Neural cell (in vitro differentiated cells): ENCODE results near the gene SLC25A47. TPM values are rescaled to one million over a fixed set of nuclear protein-coding genes. Genes with fewer than 3 reads are reported as not detected.
"Not testable (repeated sequence)": the region's sequence is repeated elsewhere in the genome, so short reads cannot be mapped to it uniquely, and the experiment has no call there.

Source experiments
- H2AFZ ChIP-seq: fragments of 200-600, 300-800 bp; sonication (generic), shearing (Covaris generic); 2 replicates; pipeline ENCODE4 v1.6.0; 2014; ENCODE audit warnings: low read depth, mild to moderate bottlenecking, antibody characterized with exemption, low read length, moderate library complexity
- H3F3A ChIP-seq: fragments of 200-600 bp; shearing (Covaris generic); 2 replicates; pipeline ENCODE4 v1.6.1; 2016; ENCODE audit warnings: mild to moderate bottlenecking, moderate library complexity, mixed read lengths, antibody characterized with exemption, low read length; ENCODE audit not compliant: insufficient read depth, poor library complexity, severe bottlenecking
- H3K27ac ChIP-seq: fragments of 200-600, 300-800 bp; sonication (generic), shearing (Covaris generic); 2 replicates; pipeline ENCODE4 v1.5.1; 2014; ENCODE audit warnings: mild to moderate bottlenecking, low read length, moderate library complexity
- H3K27me3 ChIP-seq: fragments of 300-800, 200-600 bp; sonication (generic), shearing (Covaris generic); 2 replicates; pipeline ENCODE4 v1.6.0; 2014; ENCODE audit warnings: mild to moderate bottlenecking, low read depth, low read length, moderate library complexity; ENCODE audit not compliant: insufficient read depth
- H3K36me3 ChIP-seq: fragments of 300-800, 200-600 bp; sonication (generic), shearing (Covaris generic); 2 replicates; pipeline ENCODE4 v1.5.1; 2014; ENCODE audit warnings: mild to moderate bottlenecking, antibody characterized with exemption, low read length, moderate library complexity; ENCODE audit not compliant: insufficient read depth
- H3K4me2 ChIP-seq: fragments of 300-800, 200-600 bp; sonication (generic), shearing (Covaris generic); 2 replicates; pipeline ENCODE4 v1.6.0; 2014; ENCODE audit warnings: mild to moderate bottlenecking, low read length
- H3K4me3 ChIP-seq: fragments of 300-800, 200-600 bp; sonication (generic), shearing (Covaris generic); 2 replicates; pipeline ENCODE4 v1.5.1; 2014; ENCODE audit warnings: mild to moderate bottlenecking, low read length, moderate library complexity
- H3K79me2 ChIP-seq: fragments of 200-600 bp; shearing (Covaris generic); replicated peaks from 2 replicates; pipeline ENCODE4 v1.6.0; 2014; ENCODE audit warnings: mild to moderate bottlenecking, low read length, moderate library complexity; ENCODE audit not compliant: insufficient read depth
- H3K9ac ChIP-seq: fragments of 300-800, 200-600 bp; sonication (generic), shearing (Covaris generic); 2 replicates; pipeline ENCODE4 v1.6.1; 2016; ENCODE audit warnings: mild to moderate bottlenecking, low read length, mixed read lengths
- H3K9me2 ChIP-seq: fragments of 200-600 bp; shearing (Covaris generic); 2 replicates; pipeline ENCODE4 v1.6.1; 2016; ENCODE audit warnings: mild to moderate bottlenecking, low read length, mixed read lengths; ENCODE audit not compliant: insufficient read depth
- H3K9me3 ChIP-seq: fragments of 200-600, 300-800 bp; sonication (generic), shearing (Covaris generic); 2 replicates; pipeline ENCODE4 v1.6.1; 2016; ENCODE audit warnings: mild to moderate bottlenecking, mixed run types, low read length, moderate library complexity, mixed read lengths
- H4K20me1 ChIP-seq: fragments of 200-600 bp; shearing (Covaris generic); 2 replicates; pipeline ENCODE4 v1.6.1; 2016; ENCODE audit warnings: mild to moderate bottlenecking, mixed run types; ENCODE audit not compliant: insufficient read depth
- CTCF ChIP-seq: fragments of 450-650 bp; IDR thresholded peaks from 2 replicates; pipeline ENCODE4 v1.5.1; 2014; ENCODE audit warnings: antibody characterized with exemption, mild to moderate bottlenecking, moderate library complexity; ENCODE audit not compliant: poor library complexity, severe bottlenecking
- EP300 ChIP-seq: fragments of 450-650 bp; conservative IDR thresholded peaks from 2 replicates; pipeline ENCODE4 v1.6.1; 2014; ENCODE audit warnings: antibody characterized with exemption, mild to moderate bottlenecking, moderate library complexity; ENCODE audit not compliant: poor library complexity, severe bottlenecking
- EZH2 ChIP-seq: fragments of 200-600, 300-800 bp; shearing (Covaris generic), sonication (generic); IDR thresholded peaks from 2 replicates; pipeline ENCODE4 v1.6.1; 2014; ENCODE audit warnings: antibody characterized with exemption, low read length, borderline replicate concordance, mild to moderate bottlenecking; ENCODE audit not compliant: insufficient read depth, poor library complexity, severe bottlenecking
- MXI1 ChIP-seq: fragments of 450-650 bp; conservative IDR thresholded peaks from 2 replicates; pipeline ENCODE4 v1.6.1; 2014; ENCODE audit warnings: antibody characterized with exemption, mild to moderate bottlenecking; ENCODE audit not compliant: poor library complexity, severe bottlenecking
- POLR2AphosphoS5 ChIP-seq: IDR thresholded peaks from 2 replicates; pipeline ENCODE4 v1.6.1; 2012
- RAD21 ChIP-seq: fragments of 450-650 bp; conservative IDR thresholded peaks from 2 replicates; pipeline ENCODE4 v1.6.1; 2014; ENCODE audit warnings: antibody characterized with exemption, mild to moderate bottlenecking, moderate library complexity
- REST ChIP-seq: IDR thresholded peaks from 2 replicates; pipeline ENCODE4 v1.6.1; 2012; ENCODE audit warnings: borderline replicate concordance
- SMC3 ChIP-seq: fragments of 450-650 bp; conservative IDR thresholded peaks from 2 replicates; pipeline ENCODE4 v1.6.1; 2014; ENCODE audit warnings: antibody characterized with exemption, mild to moderate bottlenecking, moderate library complexity; ENCODE audit not compliant: poor library complexity
- TAF1 ChIP-seq: IDR thresholded peaks from 2 replicates; pipeline ENCODE4 v1.6.1; 2012; ENCODE audit warnings: low read depth
- polyA plus RNA-seq: library from polyadenylated mRNA; depleted of rRNA; stranded (reverse); fragments of >200 nt; gene quantifications from 2 replicates; pipeline ENCODE4 v1.2.3, GENCODE V29; 2014

SLC25A47 gene
- polyA plus RNA-seq, 1 donor from 2014 or later, result not detected

GRCh38 chr14:100295376-100296105, 27.6 kb upstream of the SLC25A47 start:
- Histone ChIP-seq H4K20me1 (no peaks in the 10 kb centered on the region), H3K36me3 (peaks cover 8% of the 10 kb centered on the region), H3K9me3 (no peaks in the 10 kb centered on the region), H3K9ac (no peak overlapping the region), H3K79me2 (peaks cover 8% of the 10 kb centered on the region), H3K4me2 (no peak overlapping the region), H3K27ac (no peak overlapping the region), H3K4me3 (no peak overlapping the region), H3K9me2 (no peaks in the 10 kb centered on the region), H3F3A (no peaks in the 10 kb centered on the region), H3K27me3 (no peaks in the 10 kb centered on the region), H2AFZ (no peak overlapping the region)
- no peak for TF ChIP-seq EP300
- no peak for TF ChIP-seq SMC3
- no peak for TF ChIP-seq CTCF
- no peak for TF ChIP-seq EZH2
- no peak for TF ChIP-seq MXI1
- no peak for TF ChIP-seq TAF1
- TF ChIP-seq POLR2AphosphoS5, result no peak
- no peak for TF ChIP-seq RAD21

GRCh38 chr14:100296106-100296651, 27.0 kb upstream of the SLC25A47 start:
- no peaks in the 10 kb centered on the region for H3K27me3 ChIP-seq
- H4K20me1 ChIP-seq, result no peaks in the 10 kb centered on the region
- no peaks in the 10 kb centered on the region for H3K9me2 ChIP-seq
- H3K27ac ChIP-seq, result no peak overlapping the region
- no peaks in the 10 kb centered on the region for H3K9me3 ChIP-seq
- TF ChIP-seq SMC3 (no peak), CTCF (no peak), TAF1 (no peak), POLR2AphosphoS5 (no peak), MXI1 (no peak), REST (no peak), EZH2 (no peak), RAD21 (no peak), EP300 (no peak)
- H2AFZ ChIP-seq, result no peak overlapping the region
- peaks cover 10% of the 10 kb centered on the region for H3K79me2 ChIP-seq
- H3K4me3 ChIP-seq, result no peak overlapping the region
- H3K9ac ChIP-seq, result no peak overlapping the region
- H3K4me2 ChIP-seq, result no peak overlapping the region
- no peaks in the 10 kb centered on the region for H3F3A ChIP-seq
- H3K36me3 ChIP-seq, result peaks cover 7% of the 10 kb centered on the region

- H3K9me2 ChIP-seq, H2AFZ ChIP-seq, H3F3A ChIP-seq, H3K9ac ChIP-seq, H3K9me3 ChIP-seq, H4K20me1 ChIP-seq, H3K36me3 ChIP-seq, H3K79me2 ChIP-seq, H3K4me3 ChIP-seq, H3K27ac ChIP-seq, H3K4me2 ChIP-seq, H3K27me3 ChIP-seq: not testable (repeated sequence)
Measured at GRCh38 chr14:100296729-100297128, 26.4 kb upstream of the SLC25A47 start.
